Progenitor cell of endocrine pancreas (in vitro differentiated cells): Measurements from ENCODE around the gene ZNF223. TPM values are rescaled to one million over a fixed set of nuclear protein-coding genes. Genes with fewer than 3 reads are reported as not detected.
A peak's percentile ranks its signal among the peaks of the same experiment; 100 is the strongest.

Experiments
- DNase-seq: peaks from one replicate; pipeline ENCODE4 v3.0.0; 2021; ENCODE audit warnings: low spot score; ENCODE audit not compliant: unreplicated experiment
- H3K27ac Mint-ChIP-seq: 2 replicates; pipeline ENCODE4 v1.8.0; 2021; ENCODE audit warnings: mild to moderate bottlenecking, moderate library complexity, mixed read lengths
- H3K27me3 Mint-ChIP-seq: 2 replicates; pipeline ENCODE4 v1.8.0; 2021; ENCODE audit warnings: mixed read lengths
- H3K36me3 Mint-ChIP-seq: 2 replicates; pipeline ENCODE4 v1.8.0; 2022; ENCODE audit warnings: mixed read lengths; ENCODE audit not compliant: insufficient read depth
- H3K4me1 Mint-ChIP-seq: 2 replicates; pipeline ENCODE4 v1.8.0; 2021; ENCODE audit warnings: low read depth, mixed read lengths
- H3K4me3 Mint-ChIP-seq: 2 replicates; pipeline ENCODE4 v1.8.0; 2021; ENCODE audit warnings: low read depth, mild to moderate bottlenecking, moderate library complexity, mixed read lengths
- H3K9me3 Mint-ChIP-seq: 2 replicates; pipeline ENCODE4 v1.8.0; 2021; ENCODE audit warnings: low read depth, mixed read lengths
- CTCF ChIP-seq: fragments of 200-600 bp; sonication (generic); IDR thresholded peaks from one replicate; pipeline ENCODE4 v1.5.0; 2021; ENCODE audit warnings: antibody characterized with exemption, mild to moderate bottlenecking; ENCODE audit not compliant: unreplicated experiment
- total RNA-seq: library from RNA; stranded (reverse); gene quantifications from 2 replicates; pipeline ENCODE4 v1.2.1, GENCODE V29; 2021

ZNF223 gene
- total RNA-seq, 1 donor from 2014 or later, result 14.2 TPM

- H3K27me3 Mint-ChIP-seq, result peaks cover 18% of the 10 kb centered on the region
- peaks cover 41% of the 10 kb centered on the region for H3K36me3 Mint-ChIP-seq
- DNase-seq, result peak; percentile 43
- TF ChIP-seq CTCF, result no peak
- peaks cover 19% of the 10 kb centered on the region for H3K9me3 Mint-ChIP-seq
- H3K27ac Mint-ChIP-seq, result peak within 1 kb of the TSS; percentile 98
- peak within 1 kb of the TSS; percentile 98 for H3K4me3 Mint-ChIP-seq
- peaks cover 15% of the 10 kb centered on the region for H3K4me1 Mint-ChIP-seq
Observed at GRCh38 chr19:44025217-44025936, 26.5 kb upstream of the ZNF223 start, which contains the start of gene ZNF222. ZNF222 (plus strand) TSS chr19:44025379; CDS start chr19:44025437, 58 bp downstream.

GRCh38 chr19:44026622-44027021 lies 25.2 kb upstream of the ZNF223 start:
- peaks cover 15% of the 10 kb centered on the region for H3K4me1 Mint-ChIP-seq
- H3K9me3 Mint-ChIP-seq, result peaks cover 25% of the 10 kb centered on the region
- H3K27ac Mint-ChIP-seq, result no peak overlapping the region
- peak overlapping the region; percentile 98 for H3K4me3 Mint-ChIP-seq
- peaks cover 10% of the 10 kb centered on the region for H3K27me3 Mint-ChIP-seq
- TF ChIP-seq CTCF, result no peak
- DNase-seq, result no peak
- H3K36me3 Mint-ChIP-seq, result peaks cover 53% of the 10 kb centered on the region

- no peak for TF ChIP-seq CTCF
- Mint-ChIP-seq H3K27me3 (no peaks in the 10 kb centered on the region), H3K4me1 (no peaks in the 10 kb centered on the region)
Observed at GRCh38 chr19:44032001-44032610, 19.7 kb upstream of the ZNF223 start.

DNA sequence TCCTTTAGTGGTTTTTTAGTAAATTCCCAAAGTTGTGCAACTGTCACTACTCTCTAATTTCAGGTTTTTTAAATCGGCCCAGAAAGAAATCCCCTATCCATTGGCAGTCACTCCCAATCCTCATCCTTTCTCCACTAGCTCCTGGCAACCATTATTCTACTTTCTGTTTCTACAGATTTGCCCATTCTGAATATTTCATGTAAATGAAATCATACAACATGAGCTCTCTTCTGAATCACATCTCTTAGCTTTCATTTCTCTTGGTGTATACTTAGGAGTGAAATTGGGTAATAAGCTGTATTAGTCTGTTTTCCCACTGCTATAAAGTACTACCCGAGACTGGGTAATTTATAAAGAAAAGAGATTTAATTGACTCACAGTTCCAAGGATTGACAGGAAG lies 9.7 kb upstream of the ZNF223 start:
- no peak for TF ChIP-seq CTCF
- Mint-ChIP-seq H3K27ac (no peak overlapping the region), H3K4me3 (no peak overlapping the region), H3K9me3 (peaks cover 29% of the 10 kb centered on the region), H3K27me3 (peaks cover 5% of the 10 kb centered on the region), H3K36me3 (no peaks in the 10 kb centered on the region), H3K4me1 (no peaks in the 10 kb centered on the region)
- DNase-seq, result no peak

More at GRCh38 chr19:44032001-44032610, 19.7 kb upstream of the ZNF223 start:
- H3K4me3 Mint-ChIP-seq, result no peak overlapping the region
- H3K9me3 Mint-ChIP-seq, result peaks cover 72% of the 10 kb centered on the region
- peak overlapping the region; percentile 23 for H3K27ac Mint-ChIP-seq
- no peak for DNase-seq
- peaks cover 67% of the 10 kb centered on the region for H3K36me3 Mint-ChIP-seq

DNA sequence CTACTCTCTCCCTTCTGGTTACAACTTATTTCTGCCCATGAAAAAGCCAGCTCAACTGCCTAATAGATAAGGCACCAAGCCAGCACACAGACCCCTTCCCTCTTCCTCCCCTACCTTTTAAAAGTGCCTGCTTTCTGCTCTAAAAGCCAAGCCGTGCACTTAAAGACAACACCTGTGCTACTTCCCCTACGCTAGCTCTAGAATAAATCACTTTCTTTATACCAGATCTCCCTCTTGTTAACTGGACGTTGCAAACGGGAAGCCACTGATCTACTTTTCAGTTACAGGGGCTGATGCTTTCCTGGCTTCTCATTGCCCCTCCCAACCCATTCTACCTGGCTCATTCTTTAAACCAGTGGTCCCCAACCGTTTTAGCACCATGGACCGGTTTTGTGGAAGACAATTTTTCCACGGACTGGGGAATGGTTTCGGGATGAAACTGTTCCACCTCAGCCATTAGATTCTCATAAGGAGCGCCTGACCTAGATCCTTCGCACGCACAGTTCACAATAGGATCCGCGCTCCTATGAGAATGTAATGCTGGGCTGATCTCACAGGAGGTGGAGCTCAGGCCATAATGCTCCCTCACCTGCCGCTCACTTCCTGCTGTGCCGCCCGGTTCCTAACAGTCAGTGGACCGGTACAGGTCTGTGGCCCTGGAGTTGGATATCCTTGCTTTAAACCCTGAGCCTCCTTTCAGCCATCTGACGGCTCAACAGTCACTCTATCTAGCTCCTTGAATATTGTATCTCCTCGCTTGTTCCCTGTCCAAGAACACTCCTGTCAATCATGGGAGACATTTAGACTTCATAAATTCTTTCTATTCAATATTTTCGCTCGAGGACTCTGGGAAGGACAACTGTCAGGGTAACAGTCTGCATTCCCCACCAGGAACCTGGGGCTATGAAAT lies 841 bp upstream of the ZNF223 start:
- peak overlapping the region; percentile 99 for H3K27ac Mint-ChIP-seq
- H3K4me3 Mint-ChIP-seq, result peak overlapping the region; percentile 97
- H3K4me1 Mint-ChIP-seq, result peaks cover 30% of the 10 kb centered on the region
- no peak for DNase-seq
- no peak for TF ChIP-seq CTCF
- H3K27me3 Mint-ChIP-seq, result peaks cover 33% of the 10 kb centered on the region
- H3K9me3 Mint-ChIP-seq, result peaks cover 3% of the 10 kb centered on the region
- H3K36me3 Mint-ChIP-seq, result peaks cover 18% of the 10 kb centered on the region
